Ishikawa (cell line): ENCODE data around the gene SCYL1.

ENCODE experiments used
- CEBPB ChIP-seq: IDR thresholded peaks from 2 replicates; pipeline ENCODE4 v1.6.1; 2012
- CREB1 ChIP-seq: IDR thresholded peaks from 2 replicates; pipeline ENCODE4 v1.6.1; 2012; ENCODE audit warnings: low read depth
- EP300 ChIP-seq: IDR thresholded peaks from 2 replicates; pipeline ENCODE4 v1.6.1; 2012; ENCODE audit warnings: borderline replicate concordance
- TF ChIP-seq, protein P1 (sequence below): IDR thresholded peaks from 2 replicates; pipeline ENCODE4 v1.6.1; 2012

DNA sequence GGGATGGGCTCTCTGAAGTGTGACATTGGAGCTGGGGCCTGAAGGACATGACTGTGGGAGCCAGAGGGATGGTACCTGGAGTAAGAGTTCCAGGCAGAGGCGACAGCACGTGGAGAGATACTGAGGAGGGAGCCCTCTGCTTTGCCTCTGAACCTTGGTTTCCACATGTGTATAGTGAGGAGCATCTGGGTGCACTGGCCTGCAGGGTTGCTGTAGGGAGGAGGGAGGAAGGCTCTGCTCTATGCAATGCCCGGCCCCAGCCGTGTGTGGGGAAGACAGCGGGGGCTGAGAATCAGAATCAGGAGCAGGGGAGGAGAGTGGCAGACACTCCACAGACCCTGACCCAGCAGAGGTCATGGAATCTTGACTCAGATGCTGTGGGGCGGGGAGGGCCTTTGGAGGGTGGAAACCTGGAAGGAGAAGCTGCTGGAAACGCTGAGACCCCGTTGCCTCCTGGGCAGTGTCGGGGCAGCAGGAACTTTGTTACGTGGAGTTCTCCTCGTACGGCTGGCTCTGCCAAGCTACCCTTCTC is 4.0 kb downstream of the SCYL1 start:
- TF ChIP-seq CEBPB (no peak), CREB1 (no peak), EP300 (no peak)
- TF ChIP-seq, protein P1, sequence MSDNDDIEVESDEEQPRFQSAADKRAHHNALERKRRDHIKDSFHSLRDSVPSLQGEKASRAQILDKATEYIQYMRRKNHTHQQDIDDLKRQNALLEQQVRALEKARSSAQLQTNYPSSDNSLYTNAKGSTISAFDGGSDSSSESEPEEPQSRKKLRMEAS, result no peak
